Suppressor macrophage treated with lipopolysaccharide for 1 hour (primary cell): Measurements from ENCODE around the gene TOP3B.
A peak's percentile ranks its signal among the peaks of the same experiment; 100 is the strongest.

Experiments
- DNase-seq, 3 donors: peaks; one replicate each; pipeline ENCODE4 v3.0.0-alpha.2; 2020 to 2022

TOP3B gene

GRCh38 chr22:21942407-21943343 lies 39.9 kb downstream of the TOP3B start:
- peak; percentile 89 to 96 (median 94) for DNase-seq

- DNase-seq: no peak
These were observed 40.7 kb downstream of the TOP3B start for GRCh38 chr22:21941921-21942320.

DNA sequence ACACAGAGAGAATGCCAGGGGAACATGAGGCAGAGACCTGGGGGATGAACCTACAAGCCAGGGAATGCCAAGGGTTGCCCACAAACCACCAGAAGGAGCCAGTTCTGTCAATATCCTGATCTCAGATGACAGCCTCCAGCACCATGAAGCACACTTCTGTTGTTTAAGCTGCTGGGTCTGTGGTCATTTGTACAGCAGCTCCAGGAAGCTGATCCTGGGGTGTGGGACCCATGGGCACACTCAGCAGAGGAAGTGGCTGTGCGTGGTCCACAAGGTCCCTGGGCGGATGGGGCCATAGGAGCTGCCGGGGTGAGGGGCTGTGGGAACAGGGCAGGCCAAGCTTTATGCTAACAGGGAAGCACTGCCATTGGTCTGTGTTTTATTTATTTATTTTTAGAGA lies 42.1 kb downstream of the TOP3B start:
- peak in 2 of 3 donors; percentile 31 to 47 for DNase-seq

DNA sequence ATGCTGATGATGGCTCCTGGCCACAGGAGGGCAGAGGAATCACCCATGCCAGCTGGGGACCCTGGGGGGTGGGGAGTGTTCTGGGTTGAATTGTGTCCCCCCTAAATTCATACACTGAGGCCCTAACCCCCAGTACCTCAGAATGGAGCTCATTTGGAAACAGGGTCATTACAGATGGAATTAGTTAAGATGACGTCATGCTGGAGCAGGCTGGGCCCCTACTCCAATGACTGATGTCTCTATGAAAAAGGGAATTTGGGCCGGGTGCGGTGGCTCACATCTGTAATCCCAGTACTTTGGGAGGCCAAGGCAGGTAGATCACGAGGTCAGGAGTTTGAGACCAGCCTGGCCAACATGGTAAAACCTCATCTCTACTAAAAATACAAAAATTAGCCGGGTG lies 42.7 kb downstream of the TOP3B start:
- DNase-seq: peak; percentile 57 to 61 (median 59)

GRCh38 chr22:21939461-21939913 lies 43.1 kb downstream of the TOP3B start:
- DNase-seq: peak; percentile 76 to 85 (median 83)

DNA sequence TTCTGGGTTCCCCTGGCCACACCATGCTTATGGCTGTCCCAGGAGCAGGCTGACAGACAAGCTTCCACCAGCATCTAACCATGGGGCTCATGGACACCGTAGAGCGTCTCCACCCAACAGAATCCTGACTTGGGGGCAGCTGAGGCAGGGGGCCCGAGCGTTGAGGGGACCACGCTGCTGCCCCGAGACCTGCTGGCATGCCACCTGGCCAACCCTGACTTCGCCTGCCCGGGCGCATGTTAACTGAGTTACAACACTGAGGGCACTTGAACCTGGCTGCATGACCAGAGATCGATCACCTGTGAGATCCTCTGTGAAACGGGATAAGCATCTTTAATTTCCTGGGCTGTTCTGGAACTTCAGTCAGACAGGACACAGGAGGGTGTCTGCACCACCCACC lies 43.7 kb downstream of the TOP3B start:
- no peak for DNase-seq

- DNase-seq: peak; percentile 63 to 95 (median 66)
These were observed 44.3 kb downstream of the TOP3B start for GRCh38 chr22:21938071-21938822.

DNA sequence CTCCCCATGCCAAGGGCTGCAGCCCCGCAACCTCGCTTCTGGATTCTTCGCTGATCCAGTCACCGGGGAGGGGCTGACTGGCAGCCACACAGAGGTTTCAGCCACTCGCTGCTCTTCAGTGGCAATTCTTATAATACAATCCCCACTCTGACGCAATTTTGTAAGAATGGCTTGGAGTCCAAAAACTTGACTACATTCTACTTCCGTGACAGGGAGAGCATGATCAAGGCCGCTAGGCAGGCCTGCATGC lies 44.8 kb downstream of the TOP3B start:
- peak in 2 of 3 donors; percentile 95 to 96 for DNase-seq

DNA sequence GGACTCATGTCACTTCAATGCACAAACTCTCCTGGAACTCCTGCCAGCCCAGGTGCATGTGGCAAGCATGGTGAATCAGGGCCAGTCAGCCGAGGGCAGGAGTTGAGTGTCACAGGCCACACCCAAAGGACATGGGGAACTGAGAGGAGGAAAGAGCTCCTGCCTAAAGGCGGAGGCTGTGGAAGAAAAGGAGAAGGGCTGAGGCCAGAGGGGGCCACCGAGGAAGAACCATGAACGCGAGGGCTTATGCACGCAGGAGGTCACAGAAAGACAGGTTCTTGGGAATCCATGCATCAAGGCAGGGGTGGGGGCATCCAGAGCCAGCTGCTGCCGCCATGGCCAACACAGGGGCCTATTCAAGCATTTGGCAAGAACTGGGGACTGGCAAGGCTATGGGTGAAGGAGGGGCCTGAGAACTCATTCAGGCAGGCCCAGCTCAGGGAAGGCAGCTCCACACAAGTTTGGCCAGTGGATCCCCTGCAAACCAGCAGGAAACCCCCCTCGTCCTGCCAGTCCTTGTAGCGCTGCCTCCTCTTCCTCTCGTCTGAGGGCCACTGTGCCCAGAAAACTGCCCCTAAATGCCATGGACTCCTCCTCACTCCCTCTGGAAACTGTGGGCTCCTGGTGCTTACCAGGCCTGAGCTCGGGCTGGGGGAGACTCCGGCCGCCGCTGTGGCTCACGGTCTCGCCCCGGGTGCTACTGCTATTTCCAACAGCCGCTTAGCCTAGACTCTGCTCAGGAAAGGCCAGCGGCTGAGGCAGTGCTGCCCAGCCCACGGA lies 45.4 kb downstream of the TOP3B start:
- peak; percentile 73 to 78 (median 74) for DNase-seq

DNA sequence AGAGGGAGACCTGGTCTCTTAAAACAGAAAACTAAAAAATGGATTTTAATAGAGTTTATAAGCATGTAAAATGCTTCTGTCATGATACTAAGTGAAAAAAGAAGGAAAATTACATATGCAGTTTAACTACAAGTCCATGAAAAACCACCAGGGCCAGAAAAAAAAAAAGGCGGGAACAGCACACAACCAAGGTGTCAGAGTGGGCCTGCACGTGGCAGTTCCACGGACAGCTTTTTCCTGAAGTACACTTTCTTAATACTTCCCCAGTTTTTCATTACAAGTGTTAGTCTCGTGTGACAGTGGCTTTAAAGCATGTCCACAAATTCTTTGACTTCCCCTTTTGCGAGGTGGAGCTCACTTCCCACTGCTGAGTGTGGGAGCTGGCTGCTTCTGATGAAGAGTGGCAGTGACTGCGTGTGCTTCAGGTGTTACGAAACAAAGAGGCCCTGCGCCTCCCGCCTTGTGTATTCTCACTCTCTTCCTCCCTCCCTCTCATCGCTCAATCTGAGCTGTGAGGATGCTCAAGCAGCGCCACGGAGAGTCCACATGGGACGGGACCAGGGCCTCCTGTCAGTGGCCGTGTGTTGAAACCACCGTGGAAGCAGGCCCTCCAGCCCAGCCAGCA lies 46.3 kb downstream of the TOP3B start:
- peak; percentile 86 to 92 (median 92) for DNase-seq

DNA sequence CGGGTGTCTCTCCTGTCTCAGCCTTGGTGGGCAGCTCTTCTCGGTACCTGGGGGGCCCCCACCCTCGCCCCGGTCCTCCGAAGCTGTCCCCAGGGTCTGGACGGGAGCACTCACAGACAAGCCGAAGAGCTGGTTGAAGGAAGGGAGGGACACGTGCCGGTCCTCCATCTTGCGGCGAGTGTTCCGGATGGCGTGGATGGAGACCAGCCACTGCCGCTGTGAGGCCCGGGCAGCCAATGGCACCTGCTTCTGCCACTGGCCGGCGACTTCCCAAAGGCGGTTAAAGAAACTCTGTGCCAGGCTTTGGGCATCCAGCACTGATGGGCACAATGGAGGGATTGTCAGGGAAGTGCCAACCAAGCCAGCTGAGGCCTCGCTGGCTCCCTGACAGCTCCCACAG lies 48.7 kb downstream of the TOP3B start:
- no peak for DNase-seq

- DNase-seq: no peak
These were observed 49.2 kb downstream of the TOP3B start for GRCh38 chr22:21933413-21933812.

DNA sequence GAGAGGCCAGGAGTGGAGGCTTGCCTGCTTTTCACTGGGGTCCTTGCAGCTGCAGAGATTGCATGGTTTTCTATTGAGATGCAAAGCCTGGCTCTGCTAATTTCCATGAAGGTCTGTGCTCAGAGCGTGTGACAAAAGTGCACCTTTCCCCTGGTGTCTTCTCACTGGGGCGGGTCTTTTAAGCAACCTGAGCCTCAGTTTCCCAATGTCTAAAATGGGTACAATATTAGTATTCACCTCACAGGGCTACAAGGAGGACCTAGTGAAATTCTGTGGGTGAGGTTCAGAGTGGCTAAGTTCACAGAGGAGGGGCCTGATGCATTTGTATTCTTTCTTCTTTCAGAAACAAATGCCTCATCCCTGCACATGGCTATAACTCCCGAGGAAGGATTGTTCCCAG lies 50.2 kb downstream of the TOP3B start:
- no peak for DNase-seq

- no peak for DNase-seq
These were observed 51.5 kb downstream of the TOP3B start for GRCh38 chr22:21931056-21931455.

- DNase-seq: no peak
These were observed 53.3 kb downstream of the TOP3B start for GRCh38 chr22:21929253-21929652.

DNA sequence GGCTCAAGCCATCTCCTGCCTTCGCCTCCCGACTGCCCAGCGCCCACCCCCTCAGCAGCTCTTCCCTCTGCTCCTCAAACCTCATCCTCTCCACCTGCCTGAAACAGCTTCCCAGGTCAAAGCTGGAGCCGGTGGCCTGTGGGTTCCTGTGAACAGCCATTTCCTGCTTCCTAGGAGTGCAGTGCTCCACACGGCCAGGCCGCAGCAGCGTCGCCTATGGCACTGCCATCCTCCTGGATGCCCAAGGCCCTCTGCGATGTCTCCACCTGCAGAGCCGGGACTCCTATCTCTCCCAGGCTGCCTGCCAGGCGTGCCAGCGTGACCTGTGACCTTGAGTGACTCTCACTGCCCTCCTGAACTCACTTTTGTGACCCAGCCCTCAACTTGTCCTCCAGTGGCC lies 54.5 kb downstream of the TOP3B start:
- no peak for DNase-seq

- DNase-seq: no peak
These were observed 55.3 kb downstream of the TOP3B start for GRCh38 chr22:21927174-21927823.

GRCh38 chr22:21926728-21927127 lies 55.9 kb downstream of the TOP3B start:
- DNase-seq: no peak

- DNase-seq: no peak
These were observed 59.4 kb downstream of the TOP3B start for GRCh38 chr22:21923163-21923561.

- DNase-seq: no peak
These were observed 60.0 kb downstream of the TOP3B start for GRCh38 chr22:21922370-21923162.

- no peak for DNase-seq
These were observed 60.9 kb downstream of the TOP3B start for GRCh38 chr22:21921729-21922128.
